HepG2 (cell line): Measurements from ENCODE around the gene CCDC88B. TPM values are rescaled to one million over a fixed set of nuclear protein-coding genes. Genes with fewer than 3 reads are reported as not detected.

Source experiments
- BHLHE40 ChIP-seq: IDR thresholded peaks from 2 replicates; pipeline ENCODE4 v1.6.1; 2011; ENCODE audit warnings: low read length, improper control_type of control experiment
- CENPT ChIP-seq: sonication (generic); formaldehyde crosslinking; IDR thresholded peaks from 2 replicates; pipeline ENCODE4 v1.8.0; 2022; ENCODE audit warnings: low read depth, mild to moderate bottlenecking, moderate library complexity, missing genetic modification reagents
- EHMT2 ChIP-seq: fragments of 200-600 bp; sonication (generic); IDR thresholded peaks from 2 replicates; pipeline ENCODE4 v1.7.0; 2017; ENCODE audit warnings: antibody characterized with exemption, low read depth, low read length, borderline replicate concordance
- KLF13 ChIP-seq: sonication (generic); formaldehyde crosslinking; IDR thresholded peaks from 2 replicates; pipeline ENCODE4 v1.4.0; 2020; ENCODE audit warnings: mild to moderate bottlenecking, missing genetic modification reagents
- LCORL ChIP-seq, 2 experiments: fragments of 450-650 bp in 1 of 2; sonication (generic) in 1 of 2; formaldehyde crosslinking in 1 of 2; IDR thresholded peaks; 2 replicates each; pipeline versions ENCODE4 v1.5.0 to v1.6.1; 2017 to 2020; ENCODE audit warnings: antibody characterized with exemption in 1 of 2, missing genetic modification reagents in 1 of 2
- SMYD3 ChIP-seq: sonication (generic); formaldehyde crosslinking; IDR thresholded peaks from 2 replicates; pipeline ENCODE4 v1.8.1; 2023; ENCODE audit warnings: mild to moderate bottlenecking, missing genetic modification reagents
- SP2 ChIP-seq: sonication (generic); formaldehyde crosslinking; IDR thresholded peaks from 2 replicates; pipeline ENCODE4 v1.5.1; 2020; ENCODE audit warnings: mild to moderate bottlenecking, missing genetic modification reagents
- SRSF9 ChIP-seq: fragments of 200-400 bp; formaldehyde crosslinking; IDR thresholded peaks from 2 replicates; pipeline ENCODE4 v1.6.1; 2018; ENCODE audit warnings: borderline replicate concordance, mild to moderate bottlenecking, low read depth, low read length; ENCODE audit not compliant: insufficient read depth, poor library complexity, severe bottlenecking
- ZBTB20 ChIP-seq: sonication (generic); formaldehyde crosslinking; IDR thresholded peaks from 2 replicates; pipeline ENCODE4 v1.8.1; 2023; ENCODE audit warnings: missing genetic modification reagents, low read depth, mild to moderate bottlenecking, borderline replicate concordance
- ZMYM2 ChIP-seq: sonication (generic); formaldehyde crosslinking; IDR thresholded peaks from 2 replicates; pipeline ENCODE4 v1.8.0; 2022; ENCODE audit warnings: mild to moderate bottlenecking, missing genetic modification reagents
- ZNF557 ChIP-seq: sonication (generic); formaldehyde crosslinking; IDR thresholded peaks from 2 replicates; pipeline ENCODE4 v1.4.0; 2020; ENCODE audit warnings: missing genetic modification reagents
- polyA plus RNA-seq, 8 experiments: library from polyadenylated mRNA; depleted of rRNA in 3 of 8; stranded (reverse) in 7 of 8; unstranded in 1 of 8; fragments of >200 nt; fragmentation: Illumina TruSeq in 4 of 8; extraction: Trizol in 4 of 8; gene quantifications; 2 replicates each; pipeline versions ENCODE4 v1.2.1 to v1.2.3, GENCODE V29; 2011 to 2016; ENCODE audit warnings: low read depth in 4 of 8, missing spikeins in 1 of 8, mixed read lengths in 1 of 8; ENCODE audit not compliant: insufficient read depth in 1 of 8
- total RNA-seq, 5 experiments: library from RNA; depleted of rRNA; stranded (reverse); fragments of >200 nt; fragmentation: Illumina TruSeq; extraction: Trizol; gene quantifications; 2 replicates each; pipeline ENCODE4 v1.2.3, GENCODE V29; 2016; ENCODE audit warnings: low read depth in 1 of 5
- TF ChIP-seq, protein P1 (sequence below): sonication (generic); formaldehyde crosslinking; conservative IDR thresholded peaks from 2 replicates; pipeline ENCODE4 v1.8.0; 2022; ENCODE audit warnings: mild to moderate bottlenecking, moderate library complexity, missing genetic modification reagents
- TF ChIP-seq, protein P2 (sequence below): sonication (generic); formaldehyde crosslinking; IDR thresholded peaks from 2 replicates; pipeline ENCODE4 v1.4.0; 2020; ENCODE audit warnings: missing genetic modification reagents
- TF ChIP-seq, protein P3 (sequence below): sonication (generic); formaldehyde crosslinking; IDR thresholded peaks from 2 replicates; pipeline ENCODE4 v1.8.1; 2023; ENCODE audit warnings: mild to moderate bottlenecking, inconsistent platforms, moderate library complexity, missing genetic modification reagents, borderline replicate concordance
- TF ChIP-seq, protein P4 (sequence below): fragments of 450-650 bp; IDR thresholded peaks from 2 replicates; pipeline ENCODE4 v1.6.1; 2017
- TF ChIP-seq, protein P5 (sequence below): sonication (generic); formaldehyde crosslinking; IDR thresholded peaks from 2 replicates; pipeline ENCODE4 v1.8.1; 2023; ENCODE audit warnings: mild to moderate bottlenecking, moderate library complexity, missing genetic modification reagents
- TF ChIP-seq, protein P6 (sequence below): sonication (generic); formaldehyde crosslinking; IDR thresholded peaks from 2 replicates; pipeline ENCODE4 v1.5.0; 2020; ENCODE audit warnings: missing genetic modification reagents
- TF ChIP-seq, protein P7 (sequence below): sonication (generic); formaldehyde crosslinking; IDR thresholded peaks from 2 replicates; pipeline ENCODE4 v1.8.1; 2022; ENCODE audit warnings: low read depth, mild to moderate bottlenecking, missing genetic modification reagents

The CCDC88B gene
- total and polyA plus RNA-seq, 2 of the 13 experiments (the other 11 are each of a cell fraction or from before 2014, with no cell fraction given), result 3.6 to 4.8 TPM

DNA sequence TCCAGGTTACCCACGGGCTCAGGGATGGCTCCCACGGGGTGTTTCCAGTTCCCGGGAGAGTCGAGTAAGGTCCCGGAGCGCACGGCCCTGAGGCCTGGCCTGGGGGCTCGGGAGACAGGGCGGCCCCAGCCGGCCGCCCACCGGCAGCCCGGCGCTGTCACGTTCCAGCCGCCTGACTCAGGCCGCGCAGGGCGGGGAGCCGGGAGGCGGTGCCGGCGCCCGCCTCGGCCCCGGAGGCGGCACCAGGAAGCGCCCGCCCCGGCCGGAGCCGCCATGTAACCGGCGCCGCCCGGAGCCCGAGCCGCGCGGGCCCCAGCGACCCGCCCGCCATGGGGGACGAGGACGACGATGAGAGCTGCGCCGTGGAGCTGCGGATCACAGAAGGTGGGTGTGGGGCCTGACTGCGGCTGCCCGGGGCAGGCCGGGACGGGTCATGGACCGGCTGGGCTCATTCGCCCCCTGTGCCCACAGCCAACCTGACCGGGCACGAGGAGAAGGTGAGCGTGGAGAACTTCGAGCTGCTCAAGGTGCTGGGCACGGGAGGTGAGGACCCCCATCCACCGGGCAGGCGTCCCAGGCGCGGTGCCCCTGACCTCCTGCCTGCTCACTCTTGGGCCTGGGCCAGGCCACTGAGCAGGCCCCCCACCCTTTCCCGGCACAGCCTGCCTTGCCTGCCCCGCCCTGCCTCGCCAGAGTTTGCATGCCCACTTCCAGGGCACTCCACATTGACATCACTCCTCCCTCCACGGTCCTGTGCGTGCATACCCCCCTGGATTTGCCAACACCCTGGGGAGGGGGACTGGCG, 19.1 kb downstream of the CCDC88B start, which contains the start of gene RPS6KA4 (continued):
- TF ChIP-seq, protein P1, sequence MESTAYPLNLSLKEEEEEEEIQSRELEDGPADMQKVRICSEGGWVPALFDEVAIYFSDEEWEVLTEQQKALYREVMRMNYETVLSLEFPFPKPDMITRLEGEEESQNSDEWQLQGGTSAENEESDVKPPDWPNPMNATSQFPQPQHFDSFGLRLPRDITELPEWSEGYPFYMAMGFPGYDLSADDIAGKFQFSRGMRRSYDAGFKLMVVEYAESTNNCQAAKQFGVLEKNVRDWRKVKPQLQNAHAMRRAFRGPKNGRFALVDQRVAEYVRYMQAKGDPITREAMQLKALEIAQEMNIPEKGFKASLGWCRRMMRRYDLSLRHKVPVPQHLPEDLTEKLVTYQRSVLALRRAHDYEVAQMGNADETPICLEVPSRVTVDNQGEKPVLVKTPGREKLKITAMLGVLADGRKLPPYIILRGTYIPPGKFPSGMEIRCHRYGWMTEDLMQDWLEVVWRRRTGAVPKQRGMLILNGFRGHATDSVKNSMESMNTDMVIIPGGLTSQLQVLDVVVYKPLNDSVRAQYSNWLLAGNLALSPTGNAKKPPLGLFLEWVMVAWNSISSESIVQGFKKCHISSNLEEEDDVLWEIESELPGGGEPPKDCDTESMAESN (CRISPR knock-in tag), result no peak
- TF ChIP-seq, protein P2, sequence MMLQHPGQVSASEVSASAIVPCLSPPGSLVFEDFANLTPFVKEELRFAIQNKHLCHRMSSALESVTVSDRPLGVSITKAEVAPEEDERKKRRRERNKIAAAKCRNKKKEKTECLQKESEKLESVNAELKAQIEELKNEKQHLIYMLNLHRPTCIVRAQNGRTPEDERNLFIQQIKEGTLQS (CRISPR knock-in tag), result no peak
- TF ChIP-seq SMYD3 (CRISPR knock-in tag) (no peak), ZNF557 (CRISPR knock-in tag) (no peak), SRSF9 (no peak), CENPT (no peak), EHMT2 (no peak), KLF13 (0 out of 2 replicates have a peak, but pooled peaks have one; percentile 50), LCORL (IDR thresholded peaks at IDR 0.05) (no peak), LCORL (CRISPR knock-in tag; IDR thresholded peaks at IDR 0.05) (no peak), SP2 (CRISPR knock-in tag) (no peak), ZBTB20 (no peak), BHLHE40 (peak; percentile 79), ZMYM2 (CRISPR knock-in tag) (no peak)
- TF ChIP-seq, protein P3, sequence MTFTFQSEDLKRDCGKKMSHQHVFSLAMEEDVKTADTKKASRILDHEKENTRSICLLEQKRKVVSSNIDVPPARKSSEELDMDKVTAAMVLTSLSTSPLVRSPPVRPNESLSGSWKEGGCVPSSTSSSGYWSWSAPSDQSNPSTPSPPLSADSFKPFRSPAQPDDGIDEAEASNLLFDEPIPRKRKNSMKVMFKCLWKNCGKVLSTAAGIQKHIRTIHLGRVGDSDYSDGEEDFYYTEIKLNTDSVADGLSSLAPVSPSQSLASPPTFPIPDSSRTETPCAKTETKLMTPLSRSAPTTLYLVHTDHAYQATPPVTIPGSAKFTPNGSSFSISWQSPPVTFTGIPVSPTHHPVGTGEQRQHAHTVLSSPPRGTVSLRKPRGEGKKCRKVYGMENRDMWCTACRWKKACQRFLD (CRISPR knock-in tag), result no peak
- TF ChIP-seq, protein P4, sequence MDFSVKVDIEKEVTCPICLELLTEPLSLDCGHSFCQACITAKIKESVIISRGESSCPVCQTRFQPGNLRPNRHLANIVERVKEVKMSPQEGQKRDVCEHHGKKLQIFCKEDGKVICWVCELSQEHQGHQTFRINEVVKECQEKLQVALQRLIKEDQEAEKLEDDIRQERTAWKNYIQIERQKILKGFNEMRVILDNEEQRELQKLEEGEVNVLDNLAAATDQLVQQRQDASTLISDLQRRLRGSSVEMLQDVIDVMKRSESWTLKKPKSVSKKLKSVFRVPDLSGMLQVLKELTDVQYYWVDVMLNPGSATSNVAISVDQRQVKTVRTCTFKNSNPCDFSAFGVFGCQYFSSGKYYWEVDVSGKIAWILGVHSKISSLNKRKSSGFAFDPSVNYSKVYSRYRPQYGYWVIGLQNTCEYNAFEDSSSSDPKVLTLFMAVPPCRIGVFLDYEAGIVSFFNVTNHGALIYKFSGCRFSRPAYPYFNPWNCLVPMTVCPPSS, result no peak
- TF ChIP-seq, protein P5, sequence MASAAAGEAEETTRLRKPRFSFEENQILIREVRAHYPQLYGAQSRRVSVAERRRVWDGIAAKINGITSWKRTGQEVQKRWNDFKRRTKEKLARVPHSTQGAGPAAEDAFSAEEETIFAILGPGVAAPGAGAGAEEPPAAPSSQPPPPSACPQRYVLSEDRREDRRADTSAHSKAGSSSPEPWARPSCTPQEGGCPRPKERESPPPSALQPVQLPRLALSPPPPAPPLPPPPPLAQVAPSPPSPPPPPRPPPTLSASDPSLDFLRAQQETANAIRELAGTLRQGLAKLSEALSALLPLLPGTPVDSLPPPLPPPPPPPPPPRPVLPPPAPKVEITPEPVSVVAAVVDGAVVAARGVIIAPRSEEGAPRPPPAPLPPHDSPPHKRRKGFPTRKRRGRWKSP (CRISPR knock-in tag), result no peak; the same call in 1 of the 2 replicates
- TF ChIP-seq, protein P6, sequence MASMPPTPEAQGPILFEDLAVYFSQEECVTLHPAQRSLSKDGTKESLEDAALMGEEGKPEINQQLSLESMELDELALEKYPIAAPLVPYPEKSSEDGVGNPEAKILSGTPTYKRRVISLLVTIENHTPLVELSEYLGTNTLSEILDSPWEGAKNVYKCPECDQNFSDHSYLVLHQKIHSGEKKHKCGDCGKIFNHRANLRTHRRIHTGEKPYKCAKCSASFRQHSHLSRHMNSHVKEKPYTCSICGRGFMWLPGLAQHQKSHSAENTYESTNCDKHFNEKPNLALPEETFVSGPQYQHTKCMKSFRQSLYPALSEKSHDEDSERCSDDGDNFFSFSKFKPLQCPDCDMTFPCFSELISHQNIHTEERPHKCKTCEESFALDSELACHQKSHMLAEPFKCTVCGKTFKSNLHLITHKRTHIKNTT (CRISPR knock-in tag), result no peak
- TF ChIP-seq, protein P7, sequence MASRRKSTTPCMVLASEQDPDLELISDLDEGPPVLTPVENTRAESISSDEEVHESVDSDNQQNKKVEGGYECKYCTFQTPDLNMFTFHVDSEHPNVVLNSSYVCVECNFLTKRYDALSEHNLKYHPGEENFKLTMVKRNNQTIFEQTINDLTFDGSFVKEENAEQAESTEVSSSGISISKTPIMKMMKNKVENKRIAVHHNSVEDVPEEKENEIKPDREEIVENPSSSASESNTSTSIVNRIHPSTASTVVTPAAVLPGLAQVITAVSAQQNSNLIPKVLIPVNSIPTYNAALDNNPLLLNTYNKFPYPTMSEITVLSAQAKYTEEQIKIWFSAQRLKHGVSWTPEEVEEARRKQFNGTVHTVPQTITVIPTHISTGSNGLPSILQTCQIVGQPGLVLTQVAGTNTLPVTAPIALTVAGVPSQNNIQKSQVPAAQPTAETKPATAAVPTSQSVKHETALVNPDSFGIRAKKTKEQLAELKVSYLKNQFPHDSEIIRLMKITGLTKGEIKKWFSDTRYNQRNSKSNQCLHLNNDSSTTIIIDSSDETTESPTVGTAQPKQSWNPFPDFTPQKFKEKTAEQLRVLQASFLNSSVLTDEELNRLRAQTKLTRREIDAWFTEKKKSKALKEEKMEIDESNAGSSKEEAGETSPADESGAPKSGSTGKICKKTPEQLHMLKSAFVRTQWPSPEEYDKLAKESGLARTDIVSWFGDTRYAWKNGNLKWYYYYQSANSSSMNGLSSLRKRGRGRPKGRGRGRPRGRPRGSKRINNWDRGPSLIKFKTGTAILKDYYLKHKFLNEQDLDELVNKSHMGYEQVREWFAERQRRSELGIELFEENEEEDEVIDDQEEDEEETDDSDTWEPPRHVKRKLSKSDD, result no peak
